ENCODE data around the gene PTPRT. TPM values are rescaled to one million over a fixed set of nuclear protein-coding genes. Genes with fewer than 3 reads are reported as not detected.

PTPRT gene
- total RNA-seq, 1 experiment from 2014 or later: 0.13 TPM

DNA sequence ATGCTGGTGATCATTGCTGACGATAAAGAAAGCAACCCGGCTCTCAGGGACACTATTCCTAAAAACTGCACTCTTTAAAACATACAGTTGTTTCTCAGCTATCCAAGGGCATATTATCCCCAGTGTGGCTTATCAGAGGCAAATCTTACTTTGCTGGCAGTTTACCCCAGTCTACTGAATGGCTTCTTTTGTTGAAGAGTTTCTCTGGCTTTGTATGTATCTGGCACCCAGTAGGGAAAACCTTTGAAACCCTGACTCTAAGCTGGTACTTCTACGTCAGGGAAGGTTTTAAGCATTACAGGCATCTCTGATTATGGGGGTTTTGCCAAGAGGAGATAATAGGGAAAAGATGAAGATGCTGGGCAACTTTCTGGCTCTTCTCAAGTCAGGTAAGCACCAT lies 933.9 kb downstream of the PTPRT start:
- no peaks in the 10 kb centered on the region for H3K79me2 ChIP-seq (ENCODE audit: insufficient read depth, low read length)
- H3K9ac ChIP-seq (ENCODE audit: extremely low read depth, insufficient read length, low read length): no peak overlapping the region
- Mint-ChIP-seq H3K27me3 (ENCODE audit: low read depth) (peaks cover 12% of the 10 kb centered on the region), H3K4me1 (no peaks in the 10 kb centered on the region), H3K4me3 (no peak overlapping the region), H3K36me3 (ENCODE audit: insufficient read depth in 1 of 3, low read depth in 3 of 3) (no peaks in the 10 kb centered on the region), H3K9me3 (no peaks in the 10 kb centered on the region), H3K27ac (no peak overlapping the region)
- no peaks in the 10 kb centered on the region for H3K79me1 ChIP-seq (ENCODE audit: insufficient read depth, low read depth, low read length, poor library complexity, severe bottlenecking)
- H3K4ac ChIP-seq (ENCODE audit: low read depth, low read length): no peak overlapping the region
- H3K56ac ChIP-seq (ENCODE audit: insufficient read length, low read depth, low read length): no peak overlapping the region
- no peaks in the 10 kb centered on the region for H3K27me3 ChIP-seq (ENCODE audit: insufficient read depth, low read length)
- no peak overlapping the region for H2AFZ ChIP-seq (ENCODE audit: low read length)
- no peaks in the 10 kb centered on the region for H3K4me1 ChIP-seq (ENCODE audit: insufficient read depth, low read length)
- no peak for DNase-seq
- no peak overlapping the region for H3K23ac ChIP-seq (ENCODE audit: insufficient read length, low read depth, low read length)
- no peak overlapping the region for H2BK12ac ChIP-seq (ENCODE audit: insufficient read length, low read depth, low read length)
- no peak overlapping the region for H2BK5ac ChIP-seq (ENCODE audit: insufficient read length, low read length)
- no peak overlapping the region for H2AK5ac ChIP-seq (ENCODE audit: insufficient read length, low read length)
- no peak overlapping the region for H4K91ac ChIP-seq (ENCODE audit: insufficient read length, low read depth, low read length)
- TF ChIP-seq, protein P1, sequence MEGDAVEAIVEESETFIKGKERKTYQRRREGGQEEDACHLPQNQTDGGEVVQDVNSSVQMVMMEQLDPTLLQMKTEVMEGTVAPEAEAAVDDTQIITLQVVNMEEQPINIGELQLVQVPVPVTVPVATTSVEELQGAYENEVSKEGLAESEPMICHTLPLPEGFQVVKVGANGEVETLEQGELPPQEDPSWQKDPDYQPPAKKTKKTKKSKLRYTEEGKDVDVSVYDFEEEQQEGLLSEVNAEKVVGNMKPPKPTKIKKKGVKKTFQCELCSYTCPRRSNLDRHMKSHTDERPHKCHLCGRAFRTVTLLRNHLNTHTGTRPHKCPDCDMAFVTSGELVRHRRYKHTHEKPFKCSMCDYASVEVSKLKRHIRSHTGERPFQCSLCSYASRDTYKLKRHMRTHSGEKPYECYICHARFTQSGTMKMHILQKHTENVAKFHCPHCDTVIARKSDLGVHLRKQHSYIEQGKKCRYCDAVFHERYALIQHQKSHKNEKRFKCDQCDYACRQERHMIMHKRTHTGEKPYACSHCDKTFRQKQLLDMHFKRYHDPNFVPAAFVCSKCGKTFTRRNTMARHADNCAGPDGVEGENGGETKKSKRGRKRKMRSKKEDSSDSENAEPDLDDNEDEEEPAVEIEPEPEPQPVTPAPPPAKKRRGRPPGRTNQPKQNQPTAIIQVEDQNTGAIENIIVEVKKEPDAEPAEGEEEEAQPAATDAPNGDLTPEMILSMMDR (conservative IDR thresholded peaks at IDR 0.05): no peak
- no peak overlapping the region for H2BK15ac ChIP-seq (ENCODE audit: low read depth, low read length)
- no peaks in the 10 kb centered on the region for H4K20me1 ChIP-seq (ENCODE audit: control insufficient read depth, insufficient read depth, insufficient read length)
- no peak overlapping the region for H2BK120ac ChIP-seq (ENCODE audit: low read depth, low read length, poor library complexity, severe bottlenecking)
- no peak overlapping the region for H3K4me2 ChIP-seq (ENCODE audit: insufficient read depth, insufficient read length, low read length)
- no peak overlapping the region for H3K27ac ChIP-seq (ENCODE audit: insufficient read length, low read depth, low read length)
- no peak overlapping the region for H2BK20ac ChIP-seq (ENCODE audit: low read depth, low read length, poor library complexity, severe bottlenecking)
- H3K9me3 ChIP-seq (ENCODE audit: control insufficient read depth, low read depth, low read length): peaks cover 5% of the 10 kb centered on the region
- no peak overlapping the region for H4K5ac ChIP-seq (ENCODE audit: insufficient read length, low read depth, low read length)
- H3T11ph ChIP-seq (ENCODE audit: low read length): no peak overlapping the region
- WGBS (ENCODE audit: extremely low coverage, insufficient read length, low lambda C conversion rate): no CpG with 5 or more reads among the region's 3 CpGs
- H3K14ac ChIP-seq (ENCODE audit: insufficient read depth, low read length): no peak overlapping the region
- no peak overlapping the region for H3K18ac ChIP-seq (ENCODE audit: insufficient read length, low read depth, low read length)
- no peaks in the 10 kb centered on the region for H3K23me2 ChIP-seq (ENCODE audit: insufficient read length, low read depth, low read length, poor library complexity, severe bottlenecking)
- no peak overlapping the region for H4K8ac ChIP-seq (replicated peaks; ENCODE audit: insufficient read length, low read depth, low read length)
